GM12891 (cell line): ENCODE measurements around the gene ZC3H4.

Experiments
- DNase-seq: peaks from one replicate; pipeline ENCODE4 v3.0.0; 2011; ENCODE audit warnings: low spot score; ENCODE audit not compliant: insufficient read length
- FAIRE-seq: peaks from 2 replicates; lab custom pipeline; 2011; peaks lifted over from hg19 to GRCh38; lab: Jason Lieb, UNC
- PAX5 ChIP-seq: IDR thresholded peaks from 2 replicates; pipeline ENCODE4 v1.6.1; 2011; ENCODE audit warnings: low read length, moderate library complexity, mild to moderate bottlenecking; ENCODE audit not compliant: insufficient read depth, severe bottlenecking
- POLR2A ChIP-seq: IDR thresholded peaks from 2 replicates; pipeline ENCODE4 v1.6.1; 2011; ENCODE audit warnings: low read depth, low read length, control low read depth
- POLR2AphosphoS5 ChIP-seq: IDR thresholded peaks from 2 replicates; pipeline ENCODE4 v1.6.1; 2011; ENCODE audit warnings: low read depth, low read length, control low read depth
- POU2F2 ChIP-seq: IDR thresholded peaks from 2 replicates; pipeline ENCODE4 v1.6.1; 2011; ENCODE audit warnings: low read depth, mild to moderate bottlenecking, control low read depth, low read length, moderate library complexity
- SPI1 ChIP-seq: IDR thresholded peaks from 2 replicates; pipeline ENCODE4 v1.6.1; 2011; ENCODE audit warnings: low read depth, low read length, control low read depth
- TAF1 ChIP-seq: IDR thresholded peaks from 2 replicates; pipeline ENCODE4 v1.6.1; 2011; ENCODE audit warnings: low read depth, low read length, control low read depth

ZC3H4 gene

DNA sequence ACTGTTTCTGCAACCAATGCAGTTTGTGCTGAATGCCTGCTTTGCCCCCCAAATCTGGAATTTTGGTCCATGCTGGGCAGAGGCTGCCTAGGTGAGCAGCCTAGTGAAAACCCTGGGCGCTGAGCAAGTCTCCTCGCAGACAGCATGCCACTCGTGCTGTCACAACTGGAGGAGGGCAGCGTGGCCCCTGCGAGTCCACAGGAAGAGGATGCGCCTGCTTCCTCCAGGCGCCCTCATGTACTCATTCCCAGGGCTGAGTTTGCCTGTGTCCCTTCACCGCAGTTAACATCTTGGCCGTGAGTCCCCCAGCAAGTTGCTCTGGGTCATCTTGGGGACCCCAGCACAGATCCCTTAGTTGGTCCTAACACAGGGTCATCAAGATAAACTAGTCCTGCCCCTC lies 39.0 kb downstream of the ZC3H4 start:
- FAIRE-seq (no peak), DNase-seq (no peak)
- TF ChIP-seq POU2F2 (no peak), POLR2AphosphoS5 (no peak), PAX5 (no peak), SPI1 (no peak), POLR2A (no peak), TAF1 (no peak)

DNA sequence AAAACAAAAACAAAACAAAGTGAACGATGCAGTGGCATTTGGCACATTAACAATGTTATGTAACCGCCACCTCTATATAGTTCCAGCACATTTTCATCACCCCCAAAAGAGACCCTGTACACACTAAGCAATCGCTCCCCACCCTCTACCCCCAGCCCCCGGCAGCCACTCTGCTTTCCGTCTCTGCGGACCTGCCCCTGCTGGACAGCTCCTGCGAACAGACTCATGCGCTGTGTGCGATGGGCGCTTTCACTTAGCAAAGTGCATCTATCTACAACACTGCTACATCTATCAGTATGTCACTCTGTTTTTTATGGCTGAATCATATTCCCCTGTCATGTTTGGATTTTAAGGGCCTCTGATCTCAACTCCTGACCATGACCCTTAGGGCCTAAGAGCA lies 40.0 kb downstream of the ZC3H4 start:
- DNase-seq (no peak), FAIRE-seq (no peak)
- TF ChIP-seq POLR2AphosphoS5: no peak
- no peak for TF ChIP-seq TAF1
- no peak for TF ChIP-seq POLR2A
- no peak for TF ChIP-seq POU2F2
- TF ChIP-seq SPI1: no peak
- TF ChIP-seq PAX5: no peak

DNA sequence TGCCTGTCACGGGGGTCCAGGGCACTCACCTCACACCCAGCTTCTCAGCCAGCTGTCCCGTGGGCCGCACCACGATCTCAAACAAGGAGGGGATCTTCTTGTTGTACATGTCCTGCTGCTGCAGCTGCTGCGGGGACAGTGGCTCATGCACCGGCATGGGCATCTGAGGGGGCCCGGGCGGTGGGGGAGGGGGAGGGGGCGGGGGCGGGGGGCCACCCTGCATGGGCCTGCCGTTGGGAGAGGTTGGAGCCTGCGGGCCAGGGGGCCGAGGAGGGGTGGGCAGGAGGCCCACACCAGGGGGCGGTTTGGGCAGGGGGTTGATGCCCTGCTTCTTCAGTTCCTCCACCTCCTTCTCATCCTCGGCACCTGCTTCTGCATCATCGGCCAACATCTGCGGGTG lies 41.3 kb downstream of the ZC3H4 start:
- FAIRE-seq (no peak), DNase-seq (no peak)
- TF ChIP-seq POLR2AphosphoS5 (no peak), PAX5 (no peak), TAF1 (no peak), POU2F2 (no peak), SPI1 (no peak), POLR2A (no peak)

DNA sequence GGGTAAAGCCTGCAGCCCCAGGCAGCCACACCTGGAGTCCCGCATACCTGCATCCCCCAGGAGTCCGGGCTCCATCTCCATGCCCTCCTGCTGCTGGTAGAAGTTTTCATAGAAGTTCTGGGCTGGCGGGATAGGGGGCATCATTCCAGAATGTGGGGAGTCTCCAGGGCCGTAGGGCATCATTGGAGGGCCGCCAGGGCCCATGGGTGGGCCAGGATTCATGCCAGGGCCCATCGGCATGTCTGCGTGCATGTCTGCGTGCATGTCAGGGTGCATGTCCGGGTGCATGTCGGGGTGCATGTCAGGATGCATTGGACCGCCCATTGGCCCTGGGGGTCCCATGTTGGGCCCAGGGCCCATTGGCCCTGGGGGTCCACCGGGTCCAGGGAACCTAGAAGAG lies 41.8 kb downstream of the ZC3H4 start:
- no peak for DNase-seq
- no peak for TF ChIP-seq POLR2A
- no peak for TF ChIP-seq POLR2AphosphoS5
- TF ChIP-seq TAF1: no peak
- no peak for FAIRE-seq

DNA sequence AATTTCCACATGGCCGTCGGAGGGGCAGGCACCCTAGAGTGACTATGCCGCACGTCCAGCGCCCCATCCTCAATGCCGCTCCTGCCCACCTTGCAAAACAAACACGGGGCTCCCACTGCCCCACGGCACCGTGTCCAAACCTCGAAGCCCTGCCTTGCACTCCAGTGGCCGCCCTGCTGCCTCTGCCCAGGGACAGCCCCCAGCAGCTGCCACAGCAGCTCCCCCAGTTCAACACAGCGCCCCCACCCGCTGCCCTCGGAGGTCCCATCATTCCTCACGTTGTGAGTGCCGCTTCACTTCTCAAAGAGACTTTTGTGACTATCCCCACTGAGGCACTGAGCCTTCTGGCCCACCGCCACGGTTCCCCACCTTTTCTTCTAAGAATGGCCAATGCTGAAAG lies 42.8 kb downstream of the ZC3H4 start:
- TF ChIP-seq PAX5: no peak
- TF ChIP-seq POLR2AphosphoS5: no peak
- no peak for TF ChIP-seq POU2F2
- no peak for TF ChIP-seq TAF1
- TF ChIP-seq POLR2A: no peak
- no peak for TF ChIP-seq SPI1
- DNase-seq (no peak), FAIRE-seq (no peak)

DNA sequence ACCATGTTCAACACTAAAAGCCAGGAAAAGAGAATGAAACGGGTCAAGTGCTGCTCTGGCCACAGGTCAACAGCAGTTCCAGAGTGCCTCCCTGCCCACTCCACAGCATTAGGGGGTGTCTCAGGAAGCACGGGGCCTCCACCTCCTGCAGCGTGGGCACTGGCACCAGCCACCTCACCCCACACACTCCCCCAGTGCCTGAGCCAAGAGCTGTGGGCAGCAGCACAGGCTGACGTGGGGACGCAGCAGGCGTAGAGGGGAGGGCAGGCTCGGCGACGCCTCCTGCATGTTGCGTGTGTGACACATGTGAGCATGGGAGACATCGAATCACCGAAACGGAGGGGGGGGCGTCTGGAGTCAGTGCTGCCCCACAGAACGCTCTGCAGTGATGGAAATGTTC lies 43.8 kb downstream of the ZC3H4 start:
- no peak for TF ChIP-seq TAF1
- no peak for TF ChIP-seq POU2F2
- TF ChIP-seq SPI1: no peak
- no peak for TF ChIP-seq PAX5
- TF ChIP-seq POLR2A: no peak
- TF ChIP-seq POLR2AphosphoS5: no peak
- FAIRE-seq: no peak

DNA sequence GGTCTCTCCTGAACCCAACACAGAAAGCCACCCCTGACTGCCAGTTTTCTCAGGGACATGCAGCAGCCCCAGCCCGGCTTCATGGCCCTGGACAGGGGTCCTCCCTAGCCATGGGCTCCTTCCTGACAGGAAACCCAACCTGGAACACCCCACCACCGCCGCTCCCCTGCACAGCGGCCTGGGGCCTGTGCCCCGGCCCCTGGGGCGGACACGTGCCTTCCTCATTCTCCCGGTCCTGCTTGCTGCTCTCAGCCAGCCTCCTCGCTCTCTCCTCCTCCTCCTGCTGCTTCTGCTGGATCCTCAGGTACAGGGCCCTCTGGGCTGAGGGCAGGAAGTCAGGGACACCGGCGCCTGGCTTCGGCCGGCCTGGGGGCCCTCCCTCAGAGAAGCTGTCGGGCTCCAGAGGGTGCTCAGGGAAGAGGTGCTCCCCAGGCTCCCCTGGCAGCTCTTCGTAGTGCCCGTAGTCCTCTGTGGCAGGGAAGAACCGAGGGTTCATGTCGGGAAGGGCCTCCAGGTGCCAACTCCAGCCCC lies 44.6 kb downstream of the ZC3H4 start:
- TF ChIP-seq PAX5 (no peak), TAF1 (no peak), SPI1 (no peak), POU2F2 (no peak), POLR2A (no peak), POLR2AphosphoS5 (no peak)
- DNase-seq: no peak
- no peak for FAIRE-seq

More for the DNA sequence above, 43.8 kb downstream of the ZC3H4 start:
- DNase-seq: no peak

DNA sequence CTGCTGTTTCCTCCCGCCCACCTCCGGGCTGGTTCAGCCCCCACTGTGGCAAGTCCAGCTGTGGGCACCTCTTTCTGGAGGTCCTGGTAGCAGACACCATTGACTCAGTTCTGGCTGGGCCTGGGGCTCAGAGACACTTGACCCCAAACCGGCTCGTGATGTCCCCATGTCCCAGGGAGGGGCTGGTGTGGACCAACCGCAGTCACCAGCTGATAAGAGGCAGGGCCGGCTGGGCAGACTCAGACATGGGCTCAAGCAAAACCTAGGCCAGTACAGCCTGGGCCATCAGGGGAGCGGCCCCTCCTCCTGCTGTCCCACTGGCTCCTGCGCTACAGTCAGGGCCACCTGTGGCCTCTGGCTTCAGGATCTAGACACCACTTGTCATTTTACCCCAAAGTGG lies 45.3 kb downstream of the ZC3H4 start:
- FAIRE-seq (no peak), DNase-seq (no peak)
- no peak for TF ChIP-seq POLR2A

DNA sequence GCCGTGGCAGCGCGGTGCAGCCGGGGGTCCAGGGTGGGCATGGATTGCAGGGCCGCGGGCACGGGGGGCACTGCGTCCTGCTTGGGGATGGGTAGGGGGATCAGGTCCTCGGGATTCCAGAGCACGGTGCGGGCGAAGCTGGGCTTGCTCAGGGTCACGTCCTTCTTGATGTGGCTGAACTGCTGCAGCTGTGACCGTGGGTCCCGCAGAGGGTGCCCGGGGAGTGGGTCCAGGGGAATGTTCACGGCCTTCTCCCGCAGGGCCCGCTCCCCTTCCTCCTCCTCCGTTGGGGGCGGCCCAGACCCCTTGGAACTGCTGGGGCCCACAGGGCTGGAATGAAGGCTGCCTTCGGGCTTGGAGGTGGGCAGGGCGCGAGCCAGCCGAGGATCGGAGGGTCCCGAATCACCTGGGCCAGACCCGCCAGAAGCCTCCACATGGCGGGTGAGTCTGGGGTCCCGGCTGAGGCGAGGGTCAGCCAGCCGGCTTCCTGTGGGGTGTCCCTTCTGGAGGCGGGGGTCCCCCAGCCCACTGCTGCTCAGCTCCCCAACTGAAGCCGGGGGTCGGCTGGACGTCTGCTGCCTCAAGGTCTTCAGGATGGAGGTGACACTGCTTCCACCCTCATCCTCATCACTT lies 46.2 kb downstream of the ZC3H4 start:
- TF ChIP-seq TAF1 (no peak), POLR2A (no peak), SPI1 (no peak), POLR2AphosphoS5 (no peak), PAX5 (no peak), POU2F2 (no peak)
- DNase-seq: no peak
- no peak for FAIRE-seq

DNA sequence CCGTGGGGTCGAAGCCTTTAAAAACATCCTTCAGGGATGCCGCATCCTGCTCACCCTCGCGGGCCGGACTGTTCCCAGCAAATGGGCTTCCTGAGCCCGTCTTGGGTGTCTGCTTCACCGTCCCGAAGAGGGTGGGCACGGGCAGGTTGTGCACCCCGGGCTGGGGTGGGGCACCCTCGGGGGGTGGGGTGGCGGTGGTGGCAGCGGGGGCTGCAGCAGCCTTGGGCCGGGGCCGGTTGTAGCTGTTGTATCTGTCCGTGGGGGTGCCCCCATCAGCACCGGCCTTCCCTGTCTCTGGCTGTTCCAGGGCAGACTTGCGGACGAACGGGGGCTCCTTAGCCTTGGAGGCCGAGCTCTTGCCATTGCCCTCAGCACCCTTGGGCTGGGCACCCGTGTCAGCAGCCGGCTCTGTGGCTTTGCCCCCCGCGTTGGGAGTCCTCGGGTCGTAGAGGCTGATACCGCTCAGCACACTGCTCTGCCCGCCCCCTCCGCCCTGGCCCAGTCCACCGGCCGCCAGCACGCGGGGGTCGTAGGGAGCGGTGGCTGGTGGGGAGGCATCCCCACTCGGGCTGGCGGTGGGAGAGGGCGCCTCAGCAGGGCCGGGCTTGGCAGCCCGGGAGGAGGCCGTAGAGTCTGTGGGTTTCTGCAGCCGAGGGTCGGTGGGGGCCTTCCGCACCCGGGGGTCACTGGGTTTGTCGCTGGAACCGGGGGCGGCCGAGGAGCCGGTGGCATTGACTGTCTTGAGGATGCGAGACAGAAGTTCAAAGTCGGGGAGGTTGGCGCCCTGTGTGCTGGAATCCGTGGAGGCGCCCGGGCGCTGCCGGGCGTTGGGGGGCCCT lies 47.0 kb downstream of the ZC3H4 start:
- no peak for FAIRE-seq
- no peak for DNase-seq
- no peak for TF ChIP-seq TAF1
- TF ChIP-seq SPI1: no peak
- TF ChIP-seq POLR2A: no peak
- TF ChIP-seq PAX5: no peak
- no peak for TF ChIP-seq POLR2AphosphoS5
- no peak for TF ChIP-seq POU2F2
